Lung (tissue), 12 donors: ENCODE data around the gene BPIFA2. TPM values are rescaled to one million over a fixed set of nuclear protein-coding genes. Genes with fewer than 3 reads are reported as not detected.

Experiments
- ATAC-seq: fragments of 200-7000 bp; cut with Tn5 transposase; one replicate; pipeline ENCODE4 v1.9.1; 2020; ENCODE audit warnings: moderate number of reproducible peaks; ENCODE audit not compliant: insufficient read depth, low FRiP score
- DNase-seq, 3 donors: peaks; one replicate each; pipeline ENCODE4 v3.0.0-alpha.2; 2013 to 2017
- H3K27ac ChIP-seq, 2 donors: one replicate each; pipeline ENCODE4 v1.5.1; 2013; ENCODE audit warnings: mild to moderate bottlenecking in 2 of 2, moderate library complexity in 2 of 2, control low read depth in 1 of 2, inconsistent platforms in 1 of 2, low read depth in 1 of 2, low read length in 1 of 2
- H3K27me3 ChIP-seq, 3 donors: one replicate each; pipeline ENCODE4 v1.5.1; 2013; ENCODE audit warnings: low read length in 2 of 3; ENCODE audit not compliant: control insufficient read depth in 3 of 3, insufficient read depth in 3 of 3
- H3K36me3 ChIP-seq, 4 donors: one replicate each; pipeline ENCODE4 v1.5.1; 2013; ENCODE audit warnings: low read length in 4 of 4, mild to moderate bottlenecking in 1 of 4, moderate library complexity in 1 of 4; ENCODE audit not compliant: control insufficient read depth in 4 of 4, insufficient read depth in 4 of 4
- H3K4me1 ChIP-seq, 5 donors: one replicate each; pipeline ENCODE4 v1.5.1; 2013; ENCODE audit warnings: low read length in 5 of 5, mild to moderate bottlenecking in 2 of 5, moderate library complexity in 1 of 5; ENCODE audit not compliant: control insufficient read depth in 5 of 5, insufficient read depth in 5 of 5
- H3K4me3 ChIP-seq: one replicate; pipeline ENCODE4 v1.5.1; 2013; ENCODE audit warnings: mild to moderate bottlenecking, control low read depth, moderate library complexity
- H3K9ac ChIP-seq, 2 donors: one replicate each; pipeline ENCODE4 v1.5.1; 2013; ENCODE audit warnings: low read length in 2 of 2, control low read depth in 1 of 2; ENCODE audit not compliant: insufficient read depth in 1 of 2
- H3K9me3 ChIP-seq, 4 donors: one replicate each; pipeline ENCODE4 v1.5.1; 2013; ENCODE audit warnings: low read length in 3 of 4, mild to moderate bottlenecking in 1 of 4, moderate library complexity in 1 of 4; ENCODE audit not compliant: control insufficient read depth in 4 of 4, insufficient read depth in 3 of 4
- CTCF ChIP-seq: IDR thresholded peaks from 2 replicates; pipeline ENCODE4 v1.5.1; 2012; ENCODE audit warnings: mild to moderate bottlenecking; ENCODE audit errors: control extremely low read depth, extremely low read depth
- WGBS, 2 donors: extraction: QIAGEN DNeasy Blood & Tissue Kit; methylation state at CpG; one replicate each; pipeline ENCODE4 v1.1.7; 2013; 5-methylcytosine and 5-hydroxymethylcytosine counted together
- polyA plus RNA-seq, 2 donors: library from polyadenylated mRNA; stranded (reverse); fragments of 200-250 nt; gene quantifications; one replicate each; pipeline ENCODE4 v1.2.1, GENCODE V29; 2013
- total RNA-seq, 2 donors: library from RNA; depleted of rRNA in 1 of 2; stranded (reverse); fragments of >200 nt in 1 of 2; gene quantifications; one replicate each; pipeline ENCODE4 v1.2.1, GENCODE V29; 2014 to 2021
- donor health status: control.
- donor health status: control.
- donor health status: Bipolar disorder and iron deficiency.
- donor health status: healthy.
- donor health status: DM: yes; HTN: yes; CAD: no.

The BPIFA2 gene
- total and polyA plus RNA-seq, 4 donors, result 0.40 to 3.1 (median 1.2) TPM; not detected in 1

GRCh38 chr20:33177866-33178265 is 9.9 kb downstream of the BPIFA2 start:
- no peak for TF ChIP-seq CTCF
- Histone ChIP-seq H3K9ac (no peak overlapping the region), H3K27ac (no peak overlapping the region), H3K4me3 (no peak overlapping the region), H3K27me3 (no peaks in the 10 kb centered on the region), H3K9me3 (no peaks in the 10 kb centered on the region), H3K4me1 (no peaks in the 10 kb centered on the region), H3K36me3 (no peaks in the 10 kb centered on the region)
- ATAC-seq (no peak), DNase-seq (no peak)
- 65 to 82% methylated on average over 9 of the region's 9 CpGs for WGBS, 2 donors

GRCh38 chr20:33178726-33179125 is 10.8 kb downstream of the BPIFA2 start:
- H3K4me1 ChIP-seq, result no peaks in the 10 kb centered on the region
- TF ChIP-seq CTCF, result no peak
- no peak overlapping the region for H3K9ac ChIP-seq
- WGBS, 2 donors, result 52 to 73% methylated on average over 6 of the region's 6 CpGs
- peaks cover 0 to 5% (median 1%) of the 10 kb centered on the region in 4 donors for H3K9me3 ChIP-seq
- no peak overlapping the region for H3K27ac ChIP-seq
- no peaks in the 10 kb centered on the region for H3K27me3 ChIP-seq
- DNase-seq, result no peak
- peak; percentile 54 for ATAC-seq
- H3K36me3 ChIP-seq, result no peaks in the 10 kb centered on the region
- no peak overlapping the region for H3K4me3 ChIP-seq

GRCh38 chr20:33180169-33180568 is 12.2 kb downstream of the BPIFA2 start:
- no peak for ATAC-seq
- Histone ChIP-seq H3K9ac (no peak overlapping the region), H3K36me3 (no peaks in the 10 kb centered on the region), H3K27ac (no peak overlapping the region), H3K27me3 (no peaks in the 10 kb centered on the region), H3K9me3 (peaks cover 0 to 5% (median 1%) of the 10 kb centered on the region in 4 donors), H3K4me3 (no peak overlapping the region), H3K4me1 (no peaks in the 10 kb centered on the region)
- TF ChIP-seq CTCF, result no peak
- whole genome bisulfite sequencing, 2 donors, result 89 to 95% methylated on average over 5 of the region's 5 CpGs
- DNase-seq, result no peak

- no peak overlapping the region for H3K9ac ChIP-seq
- no peaks in the 10 kb centered on the region for H3K27me3 ChIP-seq
- WGBS, 2 donors, result 73 to 100% methylated on average over 1 of the region's 1 CpG
- DNase-seq (no peak), ATAC-seq (no peak)
- H3K36me3 ChIP-seq, result no peaks in the 10 kb centered on the region
- H3K4me1 ChIP-seq, result no peaks in the 10 kb centered on the region
- no peak overlapping the region for H3K27ac ChIP-seq
- peaks cover 0 to 5% (median 1%) of the 10 kb centered on the region in 4 donors for H3K9me3 ChIP-seq
- TF ChIP-seq CTCF, result no peak
- H3K4me3 ChIP-seq, result no peak overlapping the region
Observed at GRCh38 chr20:33181482-33182093, 13.6 kb downstream of the BPIFA2 start.
